Keratinocyte (primary cell): Measurements from ENCODE around the gene ZNF782. TPM values are rescaled to one million over a fixed set of nuclear protein-coding genes. Genes with fewer than 3 reads are reported as not detected.

Experiments used
- DNase-seq: peaks from one replicate; pipeline ENCODE4 v3.0.0-alpha.2; 2011; ENCODE audit warnings: low read depth, missing footprints, low spot score
- FAIRE-seq: peaks from 2 replicates; lab custom pipeline; 2011; peaks lifted over from hg19 to GRCh38; lab: Jason Lieb, UNC
- H2AFZ ChIP-seq: 2 replicates; pipeline ENCODE4 v1.6.0; 2012; ENCODE audit warnings: low read length, control low read depth, inconsistent platforms; ENCODE audit not compliant: control insufficient read depth
- H3K27ac ChIP-seq: 2 replicates; pipeline ENCODE4 v1.5.1; 2011; ENCODE audit warnings: low read length; ENCODE audit not compliant: control insufficient read depth, insufficient read depth
- H3K27me3 ChIP-seq: 3 replicates; pipeline ENCODE4 v1.6.0; 2011; ENCODE audit warnings: low read length; ENCODE audit not compliant: control insufficient read depth, insufficient read depth; ENCODE audit errors: extremely low read depth
- H3K36me3 ChIP-seq, 2 experiments: 2 replicates in 1 of 2; 3 replicates in 1 of 2; pipeline ENCODE4 v1.5.1; 2011; ENCODE audit warnings: low read length in 2 of 2, mild to moderate bottlenecking in 1 of 2; ENCODE audit not compliant: control insufficient read depth in 2 of 2, insufficient read depth in 2 of 2; ENCODE audit errors: extremely low read depth in 1 of 2
- H3K4me1 ChIP-seq: 3 replicates; pipeline ENCODE4 v1.5.1; 2011; ENCODE audit warnings: low read length; ENCODE audit not compliant: control insufficient read depth, insufficient read depth; ENCODE audit errors: extremely low read depth
- H3K4me2 ChIP-seq: 3 replicates; pipeline ENCODE4 v1.6.0; 2011; ENCODE audit warnings: low read depth, low read length; ENCODE audit not compliant: control insufficient read depth, insufficient read depth; ENCODE audit errors: extremely low read depth
- H3K4me3 ChIP-seq, 3 experiments: fragments of 200-600 bp in 1 of 3; sonication (generic) in 1 of 3; 2 replicates in 2 of 3; 3 replicates in 1 of 3; pipeline ENCODE4 v1.5.1; 2011 to 2016; ENCODE audit warnings: low read length in 3 of 3, mild to moderate bottlenecking in 3 of 3, control low read depth in 2 of 3, inconsistent platforms in 1 of 3, low read depth in 1 of 3, mixed read lengths in 1 of 3, mixed run types in 1 of 3, moderate library complexity in 1 of 3; ENCODE audit not compliant: control insufficient read depth in 2 of 3, insufficient read depth in 2 of 3; ENCODE audit errors: extremely low read depth in 1 of 3
- H3K79me2 ChIP-seq: 2 replicates; pipeline ENCODE4 v1.6.0; 2012; ENCODE audit warnings: low read length; ENCODE audit not compliant: control insufficient read depth, insufficient read depth
- H3K9ac ChIP-seq: 3 replicates; pipeline ENCODE4 v1.6.0; 2011; ENCODE audit warnings: low read length; ENCODE audit not compliant: control insufficient read depth, insufficient read depth; ENCODE audit errors: extremely low read depth
- H3K9me1 ChIP-seq: 3 replicates; pipeline ENCODE4 v1.6.0; 2011; ENCODE audit warnings: low read length; ENCODE audit not compliant: control insufficient read depth, insufficient read depth; ENCODE audit errors: extremely low read depth
- H3K9me3 ChIP-seq: 2 replicates; pipeline ENCODE4 v1.5.1; 2012; ENCODE audit warnings: low read depth, low read length; ENCODE audit not compliant: control insufficient read depth
- H4K20me1 ChIP-seq: 3 replicates; pipeline ENCODE4 v1.6.0; 2011; ENCODE audit warnings: low read length; ENCODE audit not compliant: control insufficient read depth, insufficient read depth; ENCODE audit errors: extremely low read depth
- CTCF ChIP-seq, 3 experiments: IDR thresholded peaks in 1 of 3; conservative IDR thresholded peaks in 1 of 3; optimal IDR thresholded peaks in 1 of 3; 2 replicates in 2 of 3; 3 replicates in 1 of 3; pipeline versions ENCODE3 to v1.5.1; 2011; ENCODE audit warnings: low read length in 3 of 3, mild to moderate bottlenecking in 3 of 3, moderate library complexity in 2 of 3, control low read depth in 1 of 3, inconsistent platforms in 1 of 3; ENCODE audit not compliant: insufficient read depth in 2 of 3; ENCODE audit errors: extremely low read depth in 1 of 3
- EZH2 ChIP-seq: IDR thresholded peaks from one replicate; pipeline ENCODE4 v1.6.1; 2012; ENCODE audit warnings: inconsistent platforms, mild to moderate bottlenecking, low read length, moderate library complexity
- dilution Hi-C: fragments of 300-500 bp; cut with MboI; formaldehyde crosslinking; loops from one replicate; pipeline ENCODE4 v1.7.0; 2020; ENCODE audit warnings: low sequenced_read_pairs; ENCODE audit not compliant: extremely low pct_ligation_motif_present
- polyA plus RNA-seq, 5 experiments: library from polyadenylated mRNA; depleted of rRNA in 3 of 5; stranded (reverse) in 3 of 5; stranded (forward) in 1 of 5; unstranded in 1 of 5; fragments of >200 nt; gene quantifications; 1 replicate in 1 of 5; 2 replicates in 3 of 5; 3 replicates in 1 of 5; pipeline versions ENCODE4 v1.2.1 to v1.2.3, GENCODE V29; 2011 to 2012; ENCODE audit warnings: missing spikeins in 2 of 5, low read depth in 1 of 5, low replicate concordance in 1 of 5

Gene ZNF782
- polyA plus RNA-seq, 1 donor (not counting 4 experiments of a cell fraction or from before 2014, with no cell fraction given) = 2.0 TPM

GRCh38 chr9:96874201-96874785 lies 20.0 kb upstream of the ZNF782 start:
- Histone ChIP-seq H3K36me3 (no peaks in the 10 kb centered on the region), H3K9me1 (no peaks in the 10 kb centered on the region), H3K9ac (no peak overlapping the region), H3K4me3 (no peak overlapping the region), H3K4me2 (no peak overlapping the region), H3K27me3 (peaks cover 2% of the 10 kb centered on the region), H3K4me1 (peaks cover 21% of the 10 kb centered on the region), H3K9me3 (no peaks in the 10 kb centered on the region), H4K20me1 (no peaks in the 10 kb centered on the region), H2AFZ (no peak overlapping the region), H3K79me2 (no peaks in the 10 kb centered on the region), H3K27ac (peak overlapping the region; percentile 98)
- dilution Hi-C loops = no loop called here
- FAIRE-seq (no peak), DNase-seq (no peak)
- TF ChIP-seq EZH2 (no peak), CTCF (optimal IDR thresholded peaks at IDR 0.05 in 1 of 3, IDR thresholded peaks at IDR 0.05 in 1 of 3, conservative IDR thresholded peaks at IDR 0.05 in 1 of 3; ENCODE audit: extremely low read depth in 1 of 3, insufficient read depth in 2 of 3, low read length in 3 of 3) (no peak)

GRCh38 chr9:96871176-96871575 lies 16.9 kb upstream of the ZNF782 start:
- dilution Hi-C loops = no loop called here
- no peaks in the 10 kb centered on the region for H3K9me3 ChIP-seq
- FAIRE-seq (peak; percentile 41), DNase-seq (no peak)
- H3K27ac ChIP-seq = no peak overlapping the region
- no peaks in the 10 kb centered on the region for H3K36me3 ChIP-seq
- no peak for TF ChIP-seq EZH2
- no peak for TF ChIP-seq CTCF (optimal IDR thresholded peaks at IDR 0.05 in 1 of 3, IDR thresholded peaks at IDR 0.05 in 1 of 3, conservative IDR thresholded peaks at IDR 0.05 in 1 of 3; ENCODE audit: extremely low read depth in 1 of 3, insufficient read depth in 2 of 3, low read length in 3 of 3)
- H3K4me3 ChIP-seq = no peak overlapping the region
- no peaks in the 10 kb centered on the region for H3K79me2 ChIP-seq
- no peaks in the 10 kb centered on the region for H3K9me1 ChIP-seq
- peaks cover 18% of the 10 kb centered on the region for H3K4me1 ChIP-seq
- no peak overlapping the region for H3K4me2 ChIP-seq
- no peaks in the 10 kb centered on the region for H3K27me3 ChIP-seq
- no peaks in the 10 kb centered on the region for H4K20me1 ChIP-seq
- no peak overlapping the region for H3K9ac ChIP-seq
- H2AFZ ChIP-seq = no peak overlapping the region
